ENCODE results near the gene OSTM1. TPM values are rescaled to one million over a fixed set of nuclear protein-coding genes. Genes with fewer than 3 reads are reported as not detected.

OSTM1 gene
- total RNA-seq, 1 donor from 2014 or later = 19.1 TPM

- TF ChIP-seq CTCF (conservative IDR thresholded peaks at IDR 0.05; ENCODE audit: low read depth, low read length) = peak; percentile 4
- DNase-seq (ENCODE audit: low read depth) = no peak
- H3K4me3 ChIP-seq (ENCODE audit: low read depth, low read length) = peak overlapping the region; percentile 33
Measured at GRCh38 chr6:108114841-108115597, 40.5 kb upstream of the OSTM1 start.

- DNase-seq (ENCODE audit: low read depth) = peak; percentile 20
- TF ChIP-seq CTCF (conservative IDR thresholded peaks at IDR 0.05; ENCODE audit: low read depth, low read length) = peak; percentile 65
- H3K4me3 ChIP-seq (ENCODE audit: low read depth, low read length) = peak overlapping the region; percentile 23
Measured at GRCh38 chr6:108113557-108114519, 39.3 kb upstream of the OSTM1 start.

GRCh38 chr6:108108374-108108773 lies 33.8 kb upstream of the OSTM1 start:
- no peak overlapping the region for H3K4me3 ChIP-seq (ENCODE audit: low read depth, low read length)
- no peak for TF ChIP-seq CTCF (conservative IDR thresholded peaks at IDR 0.05; ENCODE audit: low read depth, low read length)
- DNase-seq (ENCODE audit: low read depth) = no peak

- TF ChIP-seq CTCF (conservative IDR thresholded peaks at IDR 0.05; ENCODE audit: low read depth, low read length) = no peak
- no peak for DNase-seq (ENCODE audit: low read depth)
- H3K4me3 ChIP-seq (ENCODE audit: low read depth, low read length) = no peak overlapping the region
Measured at GRCh38 chr6:108107102-108107501, 32.6 kb upstream of the OSTM1 start.

- H3K4me3 ChIP-seq (ENCODE audit: low read depth, low read length) = no peak overlapping the region
- DNase-seq (ENCODE audit: low read depth) = no peak
- TF ChIP-seq CTCF (conservative IDR thresholded peaks at IDR 0.05; ENCODE audit: low read depth, low read length) = no peak
Measured at GRCh38 chr6:108106694-108107093, 32.2 kb upstream of the OSTM1 start.

- no peak overlapping the region for H3K4me3 ChIP-seq (ENCODE audit: low read depth, low read length)
- TF ChIP-seq CTCF (conservative IDR thresholded peaks at IDR 0.05; ENCODE audit: low read depth, low read length) = no peak
- no peak for DNase-seq (ENCODE audit: low read depth)
Measured at GRCh38 chr6:108106261-108106660, 31.7 kb upstream of the OSTM1 start.

Measured in epithelial cell of proximal tubule (primary cell).